Transverse colon (tissue), 4 donors: ENCODE results near the gene WDR75. TPM values are rescaled to one million over a fixed set of nuclear protein-coding genes. Genes with fewer than 3 reads are reported as not detected.

ENCODE experiments used
- DNase-seq: peaks from one replicate; pipeline ENCODE4 v3.0.0-alpha.2; 2019
- H3K27ac ChIP-seq, 4 donors: fragments of 200-600 bp; sonication (generic); 2 replicates each; pipeline ENCODE4 v1.5.1; 2016 to 2018; ENCODE audit warnings: inconsistent platforms in 4 of 4
- H3K27me3 ChIP-seq: fragments of 200-600 bp; sonication (generic); 2 replicates; pipeline ENCODE4 v1.5.1; 2017; ENCODE audit warnings: inconsistent platforms
- H3K36me3 ChIP-seq, 4 donors: fragments of 200-600 bp; sonication (generic); 2 replicates each; pipeline ENCODE4 v1.5.1; 2017 to 2019; ENCODE audit warnings: inconsistent platforms in 4 of 4
- H3K4me1 ChIP-seq, 4 donors: fragments of 200-600 bp; sonication (generic); 2 replicates each; pipeline ENCODE4 v1.5.1; 2017 to 2020; ENCODE audit warnings: inconsistent platforms in 4 of 4
- H3K4me3 ChIP-seq, 4 donors: fragments of 200-600 bp; sonication (generic); 1 replicate in 1 of 4; 2 replicates in 3 of 4; pipeline versions ENCODE4 v1.5.1 to v1.6.1; 2017 to 2019; ENCODE audit warnings: inconsistent platforms in 4 of 4
- H3K9me3 ChIP-seq, 2 donors: fragments of 200-600 bp; sonication (generic); 2 replicates each; pipeline ENCODE4 v1.5.1; 2017 to 2019; ENCODE audit warnings: inconsistent platforms in 2 of 2
- CTCF ChIP-seq, 5 experiments: fragments of 200-600 bp in 3 of 5; fragments of 450-650 bp in 2 of 5; sonication (generic) in 3 of 5; IDR thresholded peaks; 1 replicate in 2 of 5; 2 replicates in 3 of 5; pipeline ENCODE4 v1.5.1; 2016 to 2017; ENCODE audit warnings: antibody characterized with exemption in 5 of 5, inconsistent platforms in 3 of 5, mild to moderate bottlenecking in 2 of 5, moderate library complexity in 1 of 5
- EP300 ChIP-seq: sonication (generic); formaldehyde crosslinking; IDR thresholded peaks from one replicate; pipeline ENCODE4 v1.6.1; 2017; ENCODE audit warnings: antibody characterized with exemption, low read depth
- POLR2A ChIP-seq: fragments of 450-650 bp; IDR thresholded peaks from one replicate; pipeline ENCODE4 v1.6.1; 2016; ENCODE audit warnings: antibody characterized with exemption, mild to moderate bottlenecking, moderate library complexity
- POLR2AphosphoS5 ChIP-seq, 3 donors: sonication (generic); formaldehyde crosslinking; IDR thresholded peaks; one replicate each; pipeline ENCODE4 v1.6.1; 2016; ENCODE audit warnings: antibody characterized with exemption in 3 of 3
- WGBS, 2 donors: methylation state at CpG; one replicate each; pipeline ENCODE4 v1.1.5; 2018; ENCODE audit warnings: low coverage in 1 of 2; 5-methylcytosine and 5-hydroxymethylcytosine counted together
- in situ Hi-C, 4 donors: fragments of 200-750 bp; cut with MboI; loops; one replicate each; pipeline versions ENCODE4 v1.15.0 to v1.15.1; 2017; ENCODE audit warnings: low sequenced_read_pairs in 3 of 4, low pct_ligation_motif_present in 1 of 4, low pct_unique_long_range_greater_than_20kb in 1 of 4
- intact Hi-C: fragments of 100-400 bp; cut with DNase I; formaldehyde crosslinking; loops from one replicate; pipeline ENCODE4 v1.15.1; 2023; ENCODE audit warnings: low total_unique reads
- total RNA-seq, 4 donors: library from RNA; depleted of rRNA; stranded (reverse); fragments of >200 nt; gene quantifications; one replicate each; pipeline ENCODE4 v1.1.0, GENCODE V29; 2016

WDR75 gene
- total RNA-seq: 10 to 100 TPM; 11.1 to 38.1 (median 25.2) TPM

DNA sequence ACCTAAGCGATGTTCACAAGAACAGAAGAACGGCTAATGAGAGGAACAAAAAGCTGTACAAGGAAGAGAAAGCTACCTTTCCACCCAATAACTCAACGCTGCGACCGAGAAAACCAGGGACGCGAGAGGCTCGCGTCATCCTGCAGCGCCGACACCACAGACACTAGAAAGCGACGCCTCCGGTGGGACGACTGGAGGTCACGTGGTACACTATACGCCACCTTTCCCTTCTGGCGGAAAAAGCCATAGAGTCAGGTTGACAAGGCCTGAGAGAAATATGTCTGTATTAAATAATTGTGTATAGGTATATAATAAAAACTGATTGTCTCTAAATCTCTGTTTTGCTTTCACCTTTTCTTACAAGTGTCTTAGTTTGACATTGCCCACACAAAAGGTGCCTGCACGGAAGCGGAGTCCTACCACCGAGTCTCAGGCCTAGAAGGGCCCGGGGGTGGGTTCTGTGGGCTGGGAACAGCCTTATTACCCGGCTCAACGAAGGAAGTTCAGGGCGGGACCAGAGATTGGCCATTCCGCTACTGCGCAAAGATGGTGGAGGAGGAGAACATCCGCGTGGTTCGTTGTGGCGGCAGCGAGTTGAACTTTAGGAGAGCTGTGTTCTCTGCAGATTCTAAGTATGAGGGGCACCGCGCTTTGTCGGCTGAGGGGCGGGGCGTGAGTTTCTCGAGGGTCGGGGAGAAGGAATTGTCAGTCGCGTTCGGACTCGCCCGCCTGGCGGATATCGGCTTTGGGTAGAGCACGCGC lies at the start of gene WDR75:
Gene WDR75 (plus strand): TSS at position 528 of the 762 bp plus-strand sequence. CDS start 19 bp downstream, at position 547.
- intact Hi-C loops (no loop called here), in situ Hi-C loops (no loop called here)
- Histone ChIP-seq H3K4me3 (peak within 1 kb of the TSS; percentile 61 to 89 (median 74)), H3K27me3 (no peaks in the 10 kb centered on the region), H3K36me3 (no peaks in the 10 kb centered on the region), H3K9me3 (no peaks in the 10 kb centered on the region), H3K27ac (peak within 1 kb of the TSS; percentile 90 to 98 (median 94)), H3K4me1 (peaks cover 9 to 33% (median 23%) of the 10 kb centered on the region in 4 donors)
- TF ChIP-seq CTCF (IDR thresholded peaks at IDR 0.05): no peak
- TF ChIP-seq POLR2AphosphoS5 (IDR thresholded peaks at IDR 0.05): peak; percentile 83 to 89 (median 86)
- peak; percentile 83 for TF ChIP-seq POLR2A
- DNase-seq: peak; percentile 95
- WGBS, 2 donors: 0 to 1% methylated on average over 28 to 47 of the region's 48 CpGs

- no peaks in the 10 kb centered on the region for H3K27me3 ChIP-seq
- H3K9me3 ChIP-seq: no peaks in the 10 kb centered on the region
- DNase-seq: no peak
- peak overlapping the region; percentile 67 to 81 (median 74) for H3K27ac ChIP-seq
- H3K4me1 ChIP-seq: peaks cover 0 to 24% (median 12%) of the 10 kb centered on the region in 4 donors
- no peak overlapping the region for H3K4me3 ChIP-seq
- intact Hi-C loops (loop anchor here (10.0 kb wide), 1 partner anchor 49 kb away; no protein-coding TSS in a partner anchor), in situ Hi-C loops (no loop called here)
- no peak for TF ChIP-seq EP300
- peak; percentile 16 to 79 (median 74) for TF ChIP-seq POLR2AphosphoS5 (IDR thresholded peaks at IDR 0.05)
- TF ChIP-seq CTCF (IDR thresholded peaks at IDR 0.05): no peak
- no peak for TF ChIP-seq POLR2A
- 38 to 43% methylated on average over 2 of the region's 2 CpGs for WGBS, 2 donors
- no peaks in the 10 kb centered on the region for H3K36me3 ChIP-seq
These were observed 47.7 kb upstream of the WDR75 start for GRCh38 chr2:189393440-189394111.

DNA sequence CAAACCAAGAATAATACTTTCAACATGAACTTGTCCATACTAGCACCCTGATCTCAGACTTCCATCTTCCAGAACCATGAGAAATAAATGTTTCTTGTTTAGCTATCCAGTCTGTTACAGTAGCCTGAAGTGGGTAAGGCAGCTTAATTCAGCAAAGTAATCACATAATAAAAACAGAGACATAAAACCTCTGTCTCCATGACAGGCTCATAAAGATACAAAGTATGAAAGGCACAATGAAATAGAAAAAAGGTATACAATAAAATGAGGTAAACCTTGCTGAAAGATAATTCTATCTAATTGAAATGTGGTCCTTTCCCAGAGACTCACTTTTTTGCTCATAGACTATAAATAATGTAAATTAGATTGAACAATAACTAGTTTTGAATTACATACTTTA lies 46.7 kb upstream of the WDR75 start:
- Histone ChIP-seq H3K27me3 (no peaks in the 10 kb centered on the region), H3K9me3 (no peaks in the 10 kb centered on the region), H3K4me1 (peaks cover 0 to 24% (median 12%) of the 10 kb centered on the region in 4 donors), H3K27ac (peak overlapping the region; percentile 67 to 81 (median 74)), H3K36me3 (no peaks in the 10 kb centered on the region), H3K4me3 (no peak overlapping the region)
- no peak for TF ChIP-seq CTCF (IDR thresholded peaks at IDR 0.05)
- TF ChIP-seq EP300: no peak
- no peak for TF ChIP-seq POLR2A
- TF ChIP-seq POLR2AphosphoS5 (IDR thresholded peaks at IDR 0.05): no peak
- no peak for DNase-seq
- in situ Hi-C loops: no loop called here
- intact Hi-C loops: loop anchor here (10.0 kb wide), 1 partner anchor 50 kb away; no protein-coding TSS in a partner anchor

- Histone ChIP-seq H3K4me3 (no peak overlapping the region), H3K9me3 (no peaks in the 10 kb centered on the region), H3K27ac (no peak overlapping the region), H3K27me3 (no peaks in the 10 kb centered on the region), H3K4me1 (peaks cover 0 to 5% (median 1%) of the 10 kb centered on the region in 4 donors), H3K36me3 (no peaks in the 10 kb centered on the region)
- no peak for DNase-seq
- intact Hi-C loops: no loop called here
- WGBS, 2 donors: 65 to 95% methylated on average over 5 of the region's 5 CpGs
- TF ChIP-seq POLR2AphosphoS5 (IDR thresholded peaks at IDR 0.05): no peak
- TF ChIP-seq EP300: no peak
- no peak for TF ChIP-seq CTCF (IDR thresholded peaks at IDR 0.05)
- TF ChIP-seq POLR2A: no peak
- in situ Hi-C loops: loop anchor here in 3 of 4 donors (25.0 kb wide), 3 partner anchors 266 to 866 kb away; no protein-coding TSS in a partner anchor
These were observed 38.3 kb upstream of the WDR75 start for GRCh38 chr2:189402932-189403331.
